Loucy (cell line): ENCODE results near the gene FRMD1.

Experiments
- EZH2phosphoT487 ChIP-seq: fragments of 200-600 bp; IDR thresholded peaks from 2 replicates; pipeline ENCODE4 v1.6.1; 2018; ENCODE audit warnings: antibody characterized with exemption, mild to moderate bottlenecking, moderate library complexity, borderline replicate concordance
- TF ChIP-seq, protein P1 (sequence below): fragments of 200-600 bp; sonication (generic); conservative IDR thresholded peaks from 2 replicates; pipeline ENCODE4 v1.5.1; 2014; ENCODE audit warnings: mild to moderate bottlenecking, antibody characterized with exemption, low read length

DNA sequence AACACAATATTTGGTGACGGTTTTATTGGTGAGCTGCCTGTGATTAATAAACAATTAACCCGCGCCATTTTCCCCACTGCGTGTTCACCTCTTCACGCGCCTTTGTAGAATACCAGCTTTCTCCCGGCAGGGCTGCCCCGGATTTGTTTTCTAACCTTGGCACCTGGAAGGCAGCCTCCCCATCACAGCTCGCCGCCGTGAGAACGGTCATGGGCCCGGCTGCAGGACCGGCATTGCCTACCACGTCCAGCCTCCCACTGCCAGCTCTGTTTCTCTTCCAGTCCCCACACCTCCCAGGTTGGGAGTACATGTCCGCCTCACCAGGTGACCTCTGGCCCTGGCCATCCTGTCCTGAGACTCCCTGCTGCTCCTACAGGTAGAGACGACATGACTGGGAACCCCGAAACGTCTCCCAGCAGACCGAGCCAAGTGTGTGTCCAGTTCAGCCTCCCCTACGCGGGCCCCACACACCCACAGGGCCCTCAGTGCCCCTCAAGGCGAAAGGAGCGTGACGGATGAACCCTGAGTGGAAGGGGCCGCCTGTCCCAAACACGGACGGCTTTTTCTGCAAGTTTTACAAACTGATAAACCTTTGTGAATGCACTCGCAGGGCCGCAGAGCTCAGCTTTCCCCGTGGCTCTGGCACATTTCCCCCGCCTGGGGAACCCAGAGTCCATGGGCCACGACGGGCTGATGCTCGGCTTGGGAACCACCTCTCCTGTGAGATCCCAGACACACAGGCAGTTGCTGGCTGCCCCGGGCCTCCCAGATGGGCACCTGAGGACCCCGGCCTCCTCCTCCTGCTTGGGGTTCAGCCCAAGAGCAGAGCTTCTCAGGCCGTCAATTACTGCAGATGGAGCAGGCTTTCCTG, 25.7 kb downstream of the FRMD1 start:
- TF ChIP-seq, protein P1, sequence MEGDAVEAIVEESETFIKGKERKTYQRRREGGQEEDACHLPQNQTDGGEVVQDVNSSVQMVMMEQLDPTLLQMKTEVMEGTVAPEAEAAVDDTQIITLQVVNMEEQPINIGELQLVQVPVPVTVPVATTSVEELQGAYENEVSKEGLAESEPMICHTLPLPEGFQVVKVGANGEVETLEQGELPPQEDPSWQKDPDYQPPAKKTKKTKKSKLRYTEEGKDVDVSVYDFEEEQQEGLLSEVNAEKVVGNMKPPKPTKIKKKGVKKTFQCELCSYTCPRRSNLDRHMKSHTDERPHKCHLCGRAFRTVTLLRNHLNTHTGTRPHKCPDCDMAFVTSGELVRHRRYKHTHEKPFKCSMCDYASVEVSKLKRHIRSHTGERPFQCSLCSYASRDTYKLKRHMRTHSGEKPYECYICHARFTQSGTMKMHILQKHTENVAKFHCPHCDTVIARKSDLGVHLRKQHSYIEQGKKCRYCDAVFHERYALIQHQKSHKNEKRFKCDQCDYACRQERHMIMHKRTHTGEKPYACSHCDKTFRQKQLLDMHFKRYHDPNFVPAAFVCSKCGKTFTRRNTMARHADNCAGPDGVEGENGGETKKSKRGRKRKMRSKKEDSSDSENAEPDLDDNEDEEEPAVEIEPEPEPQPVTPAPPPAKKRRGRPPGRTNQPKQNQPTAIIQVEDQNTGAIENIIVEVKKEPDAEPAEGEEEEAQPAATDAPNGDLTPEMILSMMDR, result no peak
- TF ChIP-seq EZH2phosphoT487, result no peak
